KOPT-K1 (cell line): ENCODE data around the gene CBX5.
"Not testable (repeated sequence)": the region's sequence is repeated elsewhere in the genome, so short reads cannot be mapped to it uniquely, and the experiment has no call there.

Source experiments
- H3K27ac ChIP-seq: fragments of 200-600 bp; sonication (generic); 2 replicates; pipeline ENCODE4 v1.5.1; 2016; ENCODE audit warnings: antibody characterized with exemption, mild to moderate bottlenecking, low read depth, low read length; ENCODE audit not compliant: poor library complexity, severe bottlenecking
- H3K36me3 ChIP-seq: fragments of 200-600 bp; sonication (generic); 2 replicates; pipeline ENCODE4 v1.5.1; 2017; ENCODE audit warnings: antibody characterized with exemption, mild to moderate bottlenecking, low read length, moderate library complexity; ENCODE audit not compliant: insufficient read depth
- H3K9me3 ChIP-seq: fragments of 200-600 bp; sonication (generic); 2 replicates; pipeline ENCODE4 v1.5.1; 2017; ENCODE audit warnings: antibody characterized with exemption, low read length, mild to moderate bottlenecking; ENCODE audit not compliant: insufficient read depth, poor library complexity, severe bottlenecking

CBX5 gene

DNA sequence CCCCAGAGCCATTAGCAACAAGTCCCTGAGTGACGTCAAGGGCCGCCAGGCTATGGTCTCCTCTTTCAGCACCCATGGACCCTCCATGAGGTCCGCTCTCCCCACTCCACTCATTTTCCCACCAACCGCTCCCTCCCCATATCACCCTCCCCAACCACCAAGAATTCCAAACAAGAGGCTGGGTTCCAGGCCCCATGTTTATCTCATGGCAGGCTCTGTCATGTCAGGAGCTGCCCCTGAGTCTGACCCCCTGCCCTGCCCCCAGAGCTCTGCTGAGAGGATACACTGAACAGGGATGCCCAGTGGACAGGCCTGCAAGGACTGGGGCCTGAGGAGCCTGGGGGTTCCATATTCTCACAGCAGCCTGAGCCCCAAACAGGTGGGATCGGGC is 69.5 kb downstream of the CBX5 start:
- Histone ChIP-seq H3K27ac (no peak overlapping the region), H3K36me3 (no peaks in the 10 kb centered on the region), H3K9me3 (no peaks in the 10 kb centered on the region)

GRCh38 chr12:54208591-54208990 is 71.3 kb downstream of the CBX5 start:
- no peaks in the 10 kb centered on the region for H3K36me3 ChIP-seq
- no peak overlapping the region for H3K27ac ChIP-seq
- no peaks in the 10 kb centered on the region for H3K9me3 ChIP-seq

DNA sequence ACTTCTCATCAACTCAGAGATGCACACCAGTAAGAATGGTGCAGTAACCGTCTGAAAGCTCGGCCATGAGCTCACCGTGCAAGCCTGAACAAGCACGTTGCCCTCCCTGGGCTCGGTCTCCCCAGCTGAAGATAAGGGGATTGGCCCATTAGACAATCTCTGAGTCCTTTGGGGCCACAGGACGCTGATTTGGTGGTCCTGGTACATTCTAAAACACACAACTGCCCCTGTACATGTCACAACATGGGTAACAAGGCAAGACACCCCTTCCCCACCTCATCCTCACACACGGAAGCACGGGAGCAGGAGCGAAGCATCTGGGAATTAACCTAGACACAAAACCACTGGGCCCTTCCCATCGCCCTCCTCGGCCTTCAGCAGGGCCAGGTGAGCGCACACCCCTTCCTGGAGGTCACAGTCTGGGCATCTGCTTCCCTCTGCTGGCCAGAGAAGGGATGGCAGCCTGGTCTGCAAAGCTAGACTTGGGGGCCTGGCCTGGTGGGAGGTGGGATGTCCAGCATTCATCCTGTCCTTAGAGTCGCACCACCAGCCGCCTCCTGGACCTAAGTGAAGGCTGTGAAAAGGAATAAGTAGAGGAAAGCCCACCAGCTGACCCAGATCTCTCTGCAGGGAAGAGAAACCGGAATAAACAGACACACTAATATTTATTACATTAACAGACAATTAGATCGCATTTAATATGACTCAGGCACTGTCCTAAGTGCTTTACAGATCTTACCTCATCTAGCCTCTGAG is 72.2 kb downstream of the CBX5 start:
- no peak overlapping the region for H3K27ac ChIP-seq
- H3K36me3 ChIP-seq, result no peaks in the 10 kb centered on the region
- no peaks in the 10 kb centered on the region for H3K9me3 ChIP-seq

DNA sequence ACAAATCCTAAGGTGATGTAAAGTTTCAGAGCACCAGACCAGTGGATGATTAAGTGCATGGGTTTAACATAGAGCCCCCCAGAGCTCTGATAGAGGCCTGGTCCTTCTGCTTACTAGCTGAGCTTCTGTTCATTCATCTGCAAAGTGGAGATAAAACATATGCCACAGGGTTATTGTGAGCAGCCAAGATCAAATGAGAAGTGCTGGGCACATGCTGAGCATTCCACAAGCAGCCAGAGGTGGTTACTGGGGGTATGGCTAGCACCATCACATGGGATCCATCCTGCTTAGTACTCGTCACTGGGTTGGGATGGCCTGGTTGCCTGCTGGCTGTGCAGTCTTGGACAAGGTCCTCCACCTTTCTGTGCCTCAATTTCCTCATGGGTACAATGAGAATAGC is 73.1 kb downstream of the CBX5 start:
- H3K9me3 ChIP-seq, result no peaks in the 10 kb centered on the region
- H3K36me3 ChIP-seq, result no peaks in the 10 kb centered on the region
- H3K27ac ChIP-seq, result no peak overlapping the region

GRCh38 chr12:54204316-54204715 is 75.6 kb downstream of the CBX5 start:
- H3K9me3 ChIP-seq, result no peaks in the 10 kb centered on the region

GRCh38 chr12:54201001-54201794 is 78.7 kb downstream of the CBX5 start:
- Histone ChIP-seq H3K27ac (no peak overlapping the region), H3K9me3 (no peaks in the 10 kb centered on the region), H3K36me3 (no peaks in the 10 kb centered on the region)

More at GRCh38 chr12:54204316-54204715, 75.6 kb downstream of the CBX5 start:
- H3K27ac ChIP-seq, result no peak overlapping the region
- no peaks in the 10 kb centered on the region for H3K36me3 ChIP-seq

GRCh38 chr12:54200412-54200811 is 79.5 kb downstream of the CBX5 start:
- H3K27ac ChIP-seq, result no peak overlapping the region
- no peaks in the 10 kb centered on the region for H3K9me3 ChIP-seq
- H3K36me3 ChIP-seq, result no peaks in the 10 kb centered on the region

- Histone ChIP-seq H3K36me3 (no peaks in the 10 kb centered on the region), H3K27ac (no peak overlapping the region), H3K9me3 (no peaks in the 10 kb centered on the region)
Observed at GRCh38 chr12:54199917-54200316, 80.0 kb downstream of the CBX5 start.

- no peaks in the 10 kb centered on the region for H3K36me3 ChIP-seq
- no peaks in the 10 kb centered on the region for H3K9me3 ChIP-seq
- no peak overlapping the region for H3K27ac ChIP-seq
Observed at GRCh38 chr12:54199034-54199433, 80.9 kb downstream of the CBX5 start.

DNA sequence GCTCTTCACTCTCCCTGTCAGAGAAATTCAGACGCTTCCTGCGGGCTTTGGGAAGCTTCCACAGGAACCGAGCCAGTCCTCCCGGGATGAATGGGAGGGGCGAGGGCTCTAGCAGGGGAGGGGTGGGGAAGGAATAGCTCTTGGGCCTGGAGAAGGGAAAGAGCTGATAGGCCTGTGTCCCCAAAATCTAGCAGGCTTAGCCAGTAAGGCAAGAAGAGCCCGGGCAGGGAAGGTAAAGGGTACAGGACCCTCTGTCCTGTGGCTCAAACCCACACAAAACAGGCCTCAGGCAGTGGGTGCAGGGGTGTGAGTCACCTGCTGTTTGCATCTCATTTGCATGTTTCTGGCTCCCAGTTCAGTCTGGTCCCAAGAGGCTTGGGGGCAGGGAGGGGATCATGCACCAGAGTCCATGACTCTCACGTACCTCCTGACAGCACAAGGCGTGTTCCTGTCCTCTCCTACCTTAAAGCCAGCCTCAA is 82.5 kb downstream of the CBX5 start:
- Histone ChIP-seq H3K27ac (no peak overlapping the region), H3K36me3 (no peaks in the 10 kb centered on the region), H3K9me3 (no peaks in the 10 kb centered on the region)

- Histone ChIP-seq H3K27ac (no peak overlapping the region), H3K9me3 (no peaks in the 10 kb centered on the region), H3K36me3 (no peaks in the 10 kb centered on the region)
Observed at GRCh38 chr12:54197010-54197409, 82.9 kb downstream of the CBX5 start.

GRCh38 chr12:54196396-54196795 is 83.5 kb downstream of the CBX5 start:
- H3K27ac ChIP-seq, result no peak overlapping the region
- no peaks in the 10 kb centered on the region for H3K9me3 ChIP-seq
- H3K36me3 ChIP-seq, result no peaks in the 10 kb centered on the region

DNA sequence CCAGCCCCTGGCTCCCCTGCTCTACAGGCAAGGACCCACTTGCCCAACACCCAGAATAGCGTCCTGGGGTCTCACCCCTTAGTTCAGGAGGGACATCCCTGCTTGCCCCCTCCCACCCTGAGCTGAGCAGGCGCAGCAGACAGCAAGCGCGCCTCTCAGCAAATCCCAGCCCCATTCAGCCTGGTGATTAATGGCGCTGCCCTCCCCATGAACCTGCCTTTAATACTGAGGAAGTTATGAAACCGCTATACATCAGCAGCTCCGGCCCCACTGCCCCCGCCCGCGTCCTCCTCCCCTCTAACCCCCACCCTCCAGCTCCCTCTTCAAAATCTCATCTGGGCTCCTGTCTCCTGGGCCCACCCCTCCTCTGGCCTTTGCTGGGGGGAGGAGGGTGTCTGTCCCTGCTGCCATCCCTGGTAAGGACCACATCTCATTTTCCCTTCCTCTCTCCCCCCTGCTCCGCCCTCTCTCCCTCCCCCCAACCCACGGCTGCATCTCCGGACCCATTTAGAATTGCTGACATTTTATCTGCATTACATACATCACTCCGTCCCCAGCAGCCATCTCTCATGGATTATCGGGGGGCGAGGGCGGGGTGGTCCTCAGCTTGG is 84.1 kb downstream of the CBX5 start:
- Histone ChIP-seq H3K36me3 (no peaks in the 10 kb centered on the region), H3K27ac (no peak overlapping the region), H3K9me3 (no peaks in the 10 kb centered on the region)

GRCh38 chr12:54195080-54195736 is 84.7 kb downstream of the CBX5 start:
- H3K9me3 ChIP-seq, result no peaks in the 10 kb centered on the region
- H3K27ac ChIP-seq, result no peak overlapping the region

DNA sequence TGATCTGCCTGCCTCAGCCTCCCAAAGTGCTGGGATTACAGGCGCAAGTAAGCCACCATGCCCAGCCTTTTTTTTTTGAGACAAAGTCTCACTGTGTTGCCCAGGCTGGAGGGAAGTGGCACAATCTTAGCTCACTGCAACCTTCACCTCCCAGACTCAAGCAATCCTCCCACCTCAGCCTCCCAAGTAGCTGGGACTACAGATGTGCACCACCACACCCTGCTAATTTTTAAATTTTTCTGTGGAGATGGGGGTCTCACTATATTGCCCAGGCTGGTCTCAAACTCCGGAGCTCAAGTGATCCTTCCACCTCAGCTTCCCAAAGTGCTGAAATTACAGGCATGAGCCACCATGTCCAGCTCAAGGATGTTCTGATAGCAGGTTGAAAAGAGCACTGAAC is 85.3 kb downstream of the CBX5 start:
- not testable (repeated sequence) for H3K36me3 ChIP-seq, H3K27ac ChIP-seq

More at GRCh38 chr12:54195080-54195736, 84.7 kb downstream of the CBX5 start:
- no peaks in the 10 kb centered on the region for H3K36me3 ChIP-seq

More for the DNA sequence above, 85.3 kb downstream of the CBX5 start:
- not testable (repeated sequence) for H3K9me3 ChIP-seq
